Stimulated activated CD8-positive, alpha-beta memory T cell treated with anti-CD3 and anti-CD28 coated beads, Interleukin-7, amount 100 ng/mL, for 1 hour (primary cell): ENCODE measurements around the gene ZNF385B.
"Not testable (repeated sequence)": the region's sequence is repeated elsewhere in the genome, so short reads cannot be mapped to it uniquely, and the experiment has no call there.

Source experiments
- DNase-seq, 2 donors: peaks; one replicate each; pipeline ENCODE4 v3.0.0-alpha.2; 2020; ENCODE audit warnings: low read depth in 2 of 2

ZNF385B gene

GRCh38 chr2:179802051-179802882, 59.1 kb downstream of the ZNF385B start:
- DNase-seq, result no peak

GRCh38 chr2:179800776-179801175, 60.6 kb downstream of the ZNF385B start:
- no peak for DNase-seq

- DNase-seq, result no peak
Measured at GRCh38 chr2:179796213-179797007, 65.0 kb downstream of the ZNF385B start.

- DNase-seq, result no peak
Measured at GRCh38 chr2:179793902-179794301, 67.5 kb downstream of the ZNF385B start.

- DNase-seq, result no peak
Measured at GRCh38 chr2:179793238-179793637, 68.2 kb downstream of the ZNF385B start.

- no peak for DNase-seq
Measured at GRCh38 chr2:179790235-179791217, 70.9 kb downstream of the ZNF385B start.

- DNase-seq, result no peak
Measured at GRCh38 chr2:179788104-179788503, 73.3 kb downstream of the ZNF385B start.

- no peak for DNase-seq
Measured at GRCh38 chr2:179787601-179788000, 73.8 kb downstream of the ZNF385B start.

- no peak for DNase-seq
Measured at GRCh38 chr2:179785902-179786301, 75.5 kb downstream of the ZNF385B start.

- DNase-seq, result not testable (repeated sequence)
Measured at GRCh38 chr2:179782346-179782745, 79.1 kb downstream of the ZNF385B start.

- DNase-seq, result no peak
Measured at GRCh38 chr2:179773986-179774385, 87.4 kb downstream of the ZNF385B start.

- no peak for DNase-seq
Measured at GRCh38 chr2:179772346-179772745, 89.1 kb downstream of the ZNF385B start.

GRCh38 chr2:179771791-179772190, 89.6 kb downstream of the ZNF385B start:
- DNase-seq, result no peak

GRCh38 chr2:179770029-179770428, 91.4 kb downstream of the ZNF385B start:
- no peak for DNase-seq

- no peak for DNase-seq
Measured at GRCh38 chr2:179769323-179769722, 92.1 kb downstream of the ZNF385B start.

- no peak for DNase-seq
Measured at GRCh38 chr2:179768765-179769164, 92.6 kb downstream of the ZNF385B start.

- DNase-seq, result no peak
Measured at GRCh38 chr2:179765666-179766065, 95.7 kb downstream of the ZNF385B start.

- DNase-seq, result no peak
Measured at GRCh38 chr2:179764710-179765109, 96.7 kb downstream of the ZNF385B start.

- DNase-seq, result no peak
Measured at GRCh38 chr2:179758636-179759035, 102.8 kb downstream of the ZNF385B start.

- no peak for DNase-seq
Measured at GRCh38 chr2:179751163-179751809, 110.1 kb downstream of the ZNF385B start.

- DNase-seq, result no peak
Measured at GRCh38 chr2:179749210-179749609, 112.2 kb downstream of the ZNF385B start.
